HEK293 (cell line): ENCODE data around the gene CCDC92B.
A peak's percentile ranks its signal among the peaks of the same experiment; 100 is the strongest.

Experiments used
- CTCF ChIA-PET: fragments of 350-600 bp; formaldehyde crosslinking; extraction: SDS; loops from one replicate; lab custom pipeline; 2021; ENCODE audit warnings: antibody characterized with exemption; lab: Yijun Ruan, JAX
- POLR2A ChIA-PET: fragments of 300-600 bp; formaldehyde crosslinking; extraction: SDS; loops from one replicate; lab custom pipeline; 2020; ENCODE audit warnings: antibody characterized with exemption, inconsistent platforms; lab: Yijun Ruan, JAX
- H3K27ac ChIP-seq: fragments of 200-500 bp; sonication (Bioruptor generic); 2 replicates; pipeline ENCODE4 v1.5.1; 2014; ENCODE audit warnings: low read depth, low read length, control low read depth, inconsistent platforms; ENCODE audit errors: extremely low read depth
- H3K36me3 ChIP-seq, 2 experiments: fragments of 200-500 bp in 1 of 2; sonication (Bioruptor generic) in 1 of 2; 1 replicate in 1 of 2; 2 replicates in 1 of 2; pipeline ENCODE4 v1.5.1; 2014 to 2017; ENCODE audit warnings: inconsistent platforms in 2 of 2, low read length in 2 of 2; ENCODE audit not compliant: control insufficient read depth in 2 of 2, insufficient read depth in 1 of 2
- H3K4me1 ChIP-seq: fragments of 200-500 bp; sonication (Bioruptor generic); 2 replicates; pipeline ENCODE4 v1.5.1; 2014; ENCODE audit warnings: mild to moderate bottlenecking, low read length, inconsistent platforms; ENCODE audit not compliant: control insufficient read depth, insufficient read depth
- H3K4me3 ChIP-seq: 2 replicates; pipeline ENCODE4 v1.5.1; 2011; ENCODE audit warnings: low read depth, mild to moderate bottlenecking, control low read depth, low read length, moderate library complexity
- H3K9me3 ChIP-seq: fragments of 200-500 bp; sonication (Bioruptor generic); 2 replicates; pipeline ENCODE4 v1.5.1; 2014; ENCODE audit warnings: low read depth, low read length, inconsistent platforms; ENCODE audit not compliant: control insufficient read depth, insufficient read depth
- BCL6B ChIP-seq: fragments of 450-650 bp; formaldehyde crosslinking; IDR thresholded peaks from 2 replicates; pipeline ENCODE4 v1.5.1; 2017; ENCODE audit warnings: missing biosample characterization, missing genetic modification characterization
- PBX3 ChIP-seq: sonication (generic); formaldehyde crosslinking; IDR thresholded peaks from 2 replicates; pipeline ENCODE4 v1.8.1; 2022; ENCODE audit warnings: mild to moderate bottlenecking, moderate library complexity, missing genetic modification reagents
- SP2 ChIP-seq: fragments of 450-650 bp; formaldehyde crosslinking; IDR thresholded peaks from 2 replicates; pipeline ENCODE4 v1.5.1; 2016; ENCODE audit warnings: missing biosample characterization, missing genetic modification characterization
- SP3 ChIP-seq: fragments of 450-650 bp; formaldehyde crosslinking; IDR thresholded peaks from 2 replicates; pipeline ENCODE4 v1.5.1; 2016; ENCODE audit warnings: missing biosample characterization, missing genetic modification characterization
- ZBTB11 ChIP-seq: fragments of 450-650 bp; formaldehyde crosslinking; conservative IDR thresholded peaks from 2 replicates; pipeline ENCODE4 v1.5.1; 2016; ENCODE audit warnings: low read depth, missing biosample characterization, missing genetic modification characterization
- ZBTB7A ChIP-seq: fragments of 450-650 bp; formaldehyde crosslinking; IDR thresholded peaks from 2 replicates; pipeline ENCODE4 v1.5.1; 2016; ENCODE audit warnings: low read depth, missing biosample characterization, missing genetic modification characterization
- ZFP69B ChIP-seq: fragments of 450-650 bp; formaldehyde crosslinking; IDR thresholded peaks from 2 replicates; pipeline ENCODE4 v1.5.1; 2016; ENCODE audit warnings: missing biosample characterization, missing genetic modification characterization
- ZNF133 ChIP-seq: fragments of 450-650 bp; formaldehyde crosslinking; IDR thresholded peaks from 2 replicates; pipeline ENCODE4 v1.5.1; 2016; ENCODE audit warnings: missing biosample characterization, missing genetic modification characterization
- ZNF16 ChIP-seq: fragments of 450-650 bp; formaldehyde crosslinking; IDR thresholded peaks from 2 replicates; pipeline ENCODE4 v1.5.1; 2016; ENCODE audit warnings: low read depth, missing biosample characterization, missing genetic modification characterization
- ZNF174 ChIP-seq: fragments of 450-650 bp; formaldehyde crosslinking; IDR thresholded peaks from 2 replicates; pipeline ENCODE4 v1.5.0; 2017; ENCODE audit warnings: missing biosample characterization, mild to moderate bottlenecking, missing genetic modification characterization
- ZNF184 ChIP-seq: fragments of 450-650 bp; IDR thresholded peaks from 2 replicates; pipeline ENCODE4 v1.5.1; 2018; ENCODE audit warnings: missing biosample characterization, mild to moderate bottlenecking, missing genetic modification characterization
- ZNF266 ChIP-seq: fragments of 450-650 bp; formaldehyde crosslinking; IDR thresholded peaks from 2 replicates; pipeline ENCODE4 v1.5.1; 2016; ENCODE audit warnings: missing biosample characterization, missing genetic modification characterization, low read depth
- ZNF274 ChIP-seq, 2 experiments: fragments of 200-500 bp in 1 of 2; fragments of 450-650 bp in 1 of 2; sonication (Bioruptor generic) in 1 of 2; formaldehyde crosslinking in 1 of 2; IDR thresholded peaks; 2 replicates each; pipeline versions ENCODE4 v1.5.1 to v1.6.1; 2014 to 2016; ENCODE audit warnings: borderline replicate concordance in 1 of 2, inconsistent platforms in 1 of 2, low read length in 1 of 2, missing biosample characterization in 1 of 2, missing genetic modification characterization in 1 of 2
- ZNF350 ChIP-seq: fragments of 450-650 bp; formaldehyde crosslinking; IDR thresholded peaks from 2 replicates; pipeline ENCODE4 v1.5.0; 2017; ENCODE audit warnings: missing biosample characterization, mild to moderate bottlenecking, missing genetic modification characterization
- ZNF423 ChIP-seq: fragments of 450-650 bp; formaldehyde crosslinking; IDR thresholded peaks from 2 replicates; pipeline ENCODE4 v1.5.1; 2016; ENCODE audit warnings: missing biosample characterization, missing genetic modification characterization
- ZSCAN5A ChIP-seq: fragments of 450-650 bp; formaldehyde crosslinking; IDR thresholded peaks from 2 replicates; pipeline ENCODE4 v1.5.1; 2016; ENCODE audit warnings: missing biosample characterization, missing genetic modification characterization

The CCDC92B gene

GRCh38 chr17:2722611-2723010, 26.8 kb downstream of the CCDC92B start:
- TF ChIP-seq ZBTB11 (tag by site-specific recombination) (no peak), SP3 (tag by site-specific recombination) (no peak), SP2 (no peak), ZNF266 (tag by site-specific recombination) (no peak)
- Histone ChIP-seq H3K27ac (no peak overlapping the region), H3K36me3 (no peaks in the 10 kb centered on the region), H3K9me3 (no peaks in the 10 kb centered on the region), H3K4me3 (no peak overlapping the region), H3K4me1 (peaks cover 3% of the 10 kb centered on the region; the same call in 1 of the 2 replicates)
- POLR2A ChIA-PET = no interaction called here
- CTCF ChIA-PET = interaction anchor here (1.5 kb wide), 1 partner anchor 14 kb away, joined by 3 read pairs; no protein-coding TSS in a partner anchor

- ChIA-PET CTCF (interaction anchor here (0.6 to 1.2 kb wide), 3 partner anchors 14 to 173 kb away, joined by 3 read pairs; no protein-coding TSS in a partner anchor), POLR2A (no interaction called here)
- Histone ChIP-seq H3K4me3 (no peak overlapping the region), H3K36me3 (no peaks in the 10 kb centered on the region), H3K4me1 (peaks cover 3% of the 10 kb centered on the region; the same call in 1 of the 2 replicates), H3K9me3 (no peaks in the 10 kb centered on the region), H3K27ac (no peak overlapping the region)
- TF ChIP-seq BCL6B (tag by site-specific recombination) (no peak), ZNF174 (tag by site-specific recombination) (no peak), ZNF350 (tag by site-specific recombination) (no peak), ZNF16 (tag by site-specific recombination) (no peak), ZNF133 (tag by site-specific recombination) (no peak), ZFP69B (tag by site-specific recombination) (no peak), PBX3 (CRISPR knock-in tag) (no peak), ZNF184 (no peak), ZNF423 (tag by site-specific recombination) (no peak), ZBTB7A (no peak)
Measured at GRCh38 chr17:2721603-2722002, 27.8 kb downstream of the CCDC92B start.

GRCh38 chr17:2719861-2720260, 29.6 kb downstream of the CCDC92B start:
- POLR2A ChIA-PET = no interaction called here
- Histone ChIP-seq H3K4me3 (no peak overlapping the region), H3K36me3 (no peaks in the 10 kb centered on the region)
- CTCF ChIA-PET = no interaction called here
- TF ChIP-seq ZNF274 (IDR thresholded peaks at IDR 0.05; ENCODE audit: low read length) (no peak), ZNF274 (tag by site-specific recombination; IDR thresholded peaks at IDR 0.05; ENCODE audit: borderline replicate concordance) (peak; percentile 65; the same call in 1 of the 2 replicates), ZSCAN5A (no peak)
- TF ChIP-seq, all 188 proteins: peak for 1
- Histone ChIP-seq H3K9me3 (no peaks in the 10 kb centered on the region), H3K27ac (no peak overlapping the region), H3K4me1 (peaks cover 3% of the 10 kb centered on the region; the same call in 1 of the 2 replicates)
